GM19351 (cell line): ENCODE results near the gene HERPUD1.
"Not testable (repeated sequence)": the region's sequence is repeated elsewhere in the genome, so short reads cannot be mapped to it uniquely, and the experiment has no call there.

Source experiments
- ATAC-seq: cut with Tn5 transposase; IDR thresholded peaks from one replicate; pipeline ENCODE4 v1.9.1; 2021; ENCODE audit warnings: mild to moderate bottlenecking, moderate library complexity; ENCODE audit not compliant: unreplicated experiment

HERPUD1 gene

GRCh38 chr16:56977823-56978430 is 46.0 kb downstream of the HERPUD1 start:
- no peak for ATAC-seq

GRCh38 chr16:56980201-56980535 is 48.2 kb downstream of the HERPUD1 start:
- ATAC-seq = no peak

- ATAC-seq = no peak
Observed at GRCh38 chr16:56980792-56981724, 49.1 kb downstream of the HERPUD1 start.

GRCh38 chr16:56981729-56982271 is 49.9 kb downstream of the HERPUD1 start:
- no peak for ATAC-seq

- ATAC-seq = no peak
Observed at GRCh38 chr16:56982695-56983094, 50.8 kb downstream of the HERPUD1 start.

- no peak for ATAC-seq
Observed at GRCh38 chr16:56983211-56983751, 51.3 kb downstream of the HERPUD1 start.

GRCh38 chr16:56984639-56985038 is 52.7 kb downstream of the HERPUD1 start:
- no peak for ATAC-seq

GRCh38 chr16:56985288-56985961 is 53.5 kb downstream of the HERPUD1 start:
- ATAC-seq = no peak

GRCh38 chr16:56985962-56986360 is 54.0 kb downstream of the HERPUD1 start:
- no peak for ATAC-seq

GRCh38 chr16:56986361-56986760 is 54.4 kb downstream of the HERPUD1 start:
- ATAC-seq = no peak

- not testable (repeated sequence) for ATAC-seq
Observed at GRCh38 chr16:56986908-56987307, 55.0 kb downstream of the HERPUD1 start.

- ATAC-seq = no peak
Observed at GRCh38 chr16:56987692-56988091, 55.8 kb downstream of the HERPUD1 start.

GRCh38 chr16:56988161-56988947 is 56.4 kb downstream of the HERPUD1 start:
- no peak for ATAC-seq

GRCh38 chr16:56988948-56989945 is 57.3 kb downstream of the HERPUD1 start, which contains the start of gene NLRC5:
NLRC5 (plus strand) TSS chr16:56989557; CDS start chr16:57020713, 31,156 bp downstream.
- peak; percentile 78 for ATAC-seq

GRCh38 chr16:56989988-56990387 is 58.0 kb downstream of the HERPUD1 start:
- ATAC-seq = no peak

- no peak for ATAC-seq
Observed at GRCh38 chr16:56990407-56991286, 58.7 kb downstream of the HERPUD1 start.

GRCh38 chr16:56992431-56992830 is 60.5 kb downstream of the HERPUD1 start:
- not testable (repeated sequence) for ATAC-seq

- ATAC-seq = no peak
Observed at GRCh38 chr16:56993204-56993603, 61.3 kb downstream of the HERPUD1 start.
